ENCODE results near the gene DHX35.

The DHX35 gene

GRCh38 chr20:39032997-39033396, 70.9 kb downstream of the DHX35 start:
- TF ChIP-seq CTCF (IDR thresholded peaks at IDR 0.05; ENCODE audit: control insufficient read depth, extremely low read depth, insufficient read depth) = no peak
- no peak overlapping the region for H3K4me3 ChIP-seq (ENCODE audit: low read depth, low read length)
- no peak for DNase-seq (ENCODE audit: low read depth)

GRCh38 chr20:39036011-39036410, 73.9 kb downstream of the DHX35 start:
- no peak for DNase-seq (ENCODE audit: low read depth)
- no peak overlapping the region for H3K4me3 ChIP-seq (ENCODE audit: low read depth, low read length)
- no peak for TF ChIP-seq CTCF (IDR thresholded peaks at IDR 0.05; ENCODE audit: control insufficient read depth, extremely low read depth, insufficient read depth)

- no peak overlapping the region for H3K4me3 ChIP-seq (ENCODE audit: low read depth, low read length)
- TF ChIP-seq CTCF (IDR thresholded peaks at IDR 0.05; ENCODE audit: control insufficient read depth, extremely low read depth, insufficient read depth) = no peak
- no peak for DNase-seq (ENCODE audit: low read depth)
Observed at GRCh38 chr20:39036851-39037250, 74.7 kb downstream of the DHX35 start.

GRCh38 chr20:39038047-39038446, 75.9 kb downstream of the DHX35 start:
- TF ChIP-seq CTCF (IDR thresholded peaks at IDR 0.05; ENCODE audit: control insufficient read depth, extremely low read depth, insufficient read depth) = no peak
- no peak overlapping the region for H3K4me3 ChIP-seq (ENCODE audit: low read depth, low read length)
- no peak for DNase-seq (ENCODE audit: low read depth)

- no peak overlapping the region for H3K4me3 ChIP-seq (ENCODE audit: low read depth, low read length)
- TF ChIP-seq CTCF (IDR thresholded peaks at IDR 0.05; ENCODE audit: control insufficient read depth, extremely low read depth, insufficient read depth) = no peak
- DNase-seq (ENCODE audit: low read depth) = no peak
Observed at GRCh38 chr20:39038495-39038894, 76.4 kb downstream of the DHX35 start.

GRCh38 chr20:39039261-39039660, 77.1 kb downstream of the DHX35 start:
- TF ChIP-seq CTCF (IDR thresholded peaks at IDR 0.05; ENCODE audit: control insufficient read depth, extremely low read depth, insufficient read depth) = no peak
- H3K4me3 ChIP-seq (ENCODE audit: low read depth, low read length) = no peak overlapping the region
- DNase-seq (ENCODE audit: low read depth) = no peak

GRCh38 chr20:39040116-39040515, 78.0 kb downstream of the DHX35 start:
- H3K4me3 ChIP-seq (ENCODE audit: low read depth, low read length) = no peak overlapping the region
- DNase-seq (ENCODE audit: low read depth) = no peak
- no peak for TF ChIP-seq CTCF (IDR thresholded peaks at IDR 0.05; ENCODE audit: control insufficient read depth, extremely low read depth, insufficient read depth)
